GM19395 (cell line): ENCODE measurements around the gene DICER1.
A peak's percentile ranks its signal among the peaks of the same experiment; 100 is the strongest.
"Not testable (repeated sequence)": the region's sequence is repeated elsewhere in the genome, so short reads cannot be mapped to it uniquely, and the experiment has no call there.

ENCODE experiments used
- ATAC-seq: cut with Tn5 transposase; IDR thresholded peaks from one replicate; pipeline ENCODE4 v1.9.1; 2021; ENCODE audit warnings: mild to moderate bottlenecking, moderate library complexity; ENCODE audit not compliant: unreplicated experiment

DICER1 gene, protein sequence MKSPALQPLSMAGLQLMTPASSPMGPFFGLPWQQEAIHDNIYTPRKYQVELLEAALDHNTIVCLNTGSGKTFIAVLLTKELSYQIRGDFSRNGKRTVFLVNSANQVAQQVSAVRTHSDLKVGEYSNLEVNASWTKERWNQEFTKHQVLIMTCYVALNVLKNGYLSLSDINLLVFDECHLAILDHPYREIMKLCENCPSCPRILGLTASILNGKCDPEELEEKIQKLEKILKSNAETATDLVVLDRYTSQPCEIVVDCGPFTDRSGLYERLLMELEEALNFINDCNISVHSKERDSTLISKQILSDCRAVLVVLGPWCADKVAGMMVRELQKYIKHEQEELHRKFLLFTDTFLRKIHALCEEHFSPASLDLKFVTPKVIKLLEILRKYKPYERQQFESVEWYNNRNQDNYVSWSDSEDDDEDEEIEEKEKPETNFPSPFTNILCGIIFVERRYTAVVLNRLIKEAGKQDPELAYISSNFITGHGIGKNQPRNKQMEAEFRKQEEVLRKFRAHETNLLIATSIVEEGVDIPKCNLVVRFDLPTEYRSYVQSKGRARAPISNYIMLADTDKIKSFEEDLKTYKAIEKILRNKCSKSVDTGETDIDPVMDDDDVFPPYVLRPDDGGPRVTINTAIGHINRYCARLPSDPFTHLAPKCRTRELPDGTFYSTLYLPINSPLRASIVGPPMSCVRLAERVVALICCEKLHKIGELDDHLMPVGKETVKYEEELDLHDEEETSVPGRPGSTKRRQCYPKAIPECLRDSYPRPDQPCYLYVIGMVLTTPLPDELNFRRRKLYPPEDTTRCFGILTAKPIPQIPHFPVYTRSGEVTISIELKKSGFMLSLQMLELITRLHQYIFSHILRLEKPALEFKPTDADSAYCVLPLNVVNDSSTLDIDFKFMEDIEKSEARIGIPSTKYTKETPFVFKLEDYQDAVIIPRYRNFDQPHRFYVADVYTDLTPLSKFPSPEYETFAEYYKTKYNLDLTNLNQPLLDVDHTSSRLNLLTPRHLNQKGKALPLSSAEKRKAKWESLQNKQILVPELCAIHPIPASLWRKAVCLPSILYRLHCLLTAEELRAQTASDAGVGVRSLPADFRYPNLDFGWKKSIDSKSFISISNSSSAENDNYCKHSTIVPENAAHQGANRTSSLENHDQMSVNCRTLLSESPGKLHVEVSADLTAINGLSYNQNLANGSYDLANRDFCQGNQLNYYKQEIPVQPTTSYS (N-terminal part only)

DNA sequence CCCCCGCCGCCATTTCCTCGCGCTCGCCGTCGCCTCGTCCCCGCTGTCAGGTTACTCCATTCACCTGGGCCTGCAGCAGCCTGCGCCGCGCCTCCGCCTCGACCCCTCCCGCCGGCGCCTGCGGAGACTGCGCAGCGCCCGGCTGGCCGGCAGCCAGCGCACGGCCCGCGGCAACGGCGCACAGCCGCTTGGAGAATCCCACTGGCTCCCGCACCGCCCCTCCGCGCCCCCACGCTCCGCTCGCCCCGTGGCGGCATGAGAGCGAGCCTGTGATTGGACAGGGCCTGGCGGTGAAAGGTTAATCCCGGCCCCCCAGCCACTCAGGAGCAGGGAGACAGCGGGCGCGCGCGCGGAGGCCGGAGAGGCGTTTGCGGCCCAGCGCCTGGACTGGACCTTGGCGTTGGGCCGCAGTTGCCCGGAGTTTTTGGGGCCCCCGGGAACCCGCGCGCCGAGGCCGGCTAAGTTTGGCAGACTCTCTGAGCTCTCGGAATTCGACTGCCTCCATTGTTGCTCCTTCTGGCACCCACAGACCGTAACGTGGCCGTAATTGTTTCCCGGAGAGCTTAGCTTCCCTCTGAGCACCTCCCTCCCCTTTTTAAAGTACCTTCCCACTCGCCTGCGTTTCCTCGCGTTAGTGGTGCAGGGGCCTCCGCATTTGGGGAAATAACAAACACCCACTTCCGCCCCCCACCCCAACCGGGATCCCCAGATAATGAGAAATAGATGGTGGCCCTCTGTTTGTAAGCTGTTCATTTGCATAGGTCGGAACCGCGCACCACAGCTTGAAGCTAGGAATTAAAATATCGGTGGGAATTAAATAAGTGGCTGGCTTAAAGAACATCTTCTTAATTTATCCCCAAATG is at the start of gene DICER1:
Gene DICER1, minus strand, starts transcription at position 203 of the 863 bp plus-strand sequence. CDS start 24,071 bp downstream, outside the sequence.
- peak; percentile 77 for ATAC-seq

DNA sequence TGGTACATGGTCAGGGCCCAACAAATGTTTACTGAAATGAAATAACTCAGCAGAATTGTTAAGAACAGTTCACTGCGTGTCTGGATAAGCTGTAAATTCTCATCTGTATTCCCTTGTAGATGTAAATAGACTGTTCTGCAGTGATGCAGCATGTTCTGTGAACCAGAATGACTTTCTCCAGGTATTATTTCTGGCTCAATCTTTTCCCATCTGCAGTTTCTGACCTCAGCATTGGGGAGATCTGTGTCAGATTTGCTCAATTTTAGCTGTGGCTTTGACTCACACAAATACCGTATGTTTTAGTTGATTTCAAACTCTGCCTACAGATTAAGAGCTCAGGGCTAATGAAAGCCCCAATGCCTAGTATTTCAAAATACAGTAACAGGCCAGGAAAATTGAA is 49.2 kb upstream of the DICER1 start:
- no peak for ATAC-seq

DNA sequence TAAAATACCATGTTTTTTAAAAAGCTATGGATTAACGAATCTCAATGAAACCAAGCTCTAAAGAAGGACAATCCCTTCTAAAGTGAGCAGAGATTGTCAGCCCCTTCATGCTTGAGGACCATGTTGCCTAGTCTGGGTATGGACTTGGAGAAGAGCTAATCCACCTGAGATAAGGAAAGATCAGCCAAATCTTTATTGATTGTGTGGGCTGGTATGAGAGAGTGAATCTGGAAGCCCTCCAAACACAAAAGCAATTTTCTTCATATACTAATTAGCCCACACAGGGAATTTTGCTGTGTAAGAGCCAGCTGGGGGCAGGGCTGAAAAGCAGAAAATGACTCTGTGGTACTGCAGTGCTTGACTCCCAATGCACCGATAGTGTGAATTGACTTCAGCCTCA is 47.4 kb upstream of the DICER1 start:
- ATAC-seq, result no peak

DNA sequence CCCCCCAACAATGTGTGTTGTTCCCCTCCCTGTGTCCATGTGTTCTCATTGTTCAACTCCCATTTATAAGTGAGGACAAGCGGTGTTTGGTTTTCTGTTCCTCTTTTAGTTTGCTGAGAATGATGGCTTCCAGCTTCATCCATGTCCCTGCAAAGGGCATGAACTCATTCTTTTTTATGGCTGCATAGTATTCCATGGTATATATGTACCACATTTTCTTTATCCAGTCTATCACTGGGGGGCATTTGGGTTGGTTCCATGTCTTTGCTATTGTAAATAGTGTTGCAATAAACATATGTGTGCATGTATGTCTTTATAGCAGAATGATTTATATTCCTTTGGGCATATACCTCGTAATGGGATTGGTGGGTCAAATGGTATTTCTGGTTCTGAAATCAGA is 44.4 kb upstream of the DICER1 start:
- not testable (repeated sequence) for ATAC-seq

DNA sequence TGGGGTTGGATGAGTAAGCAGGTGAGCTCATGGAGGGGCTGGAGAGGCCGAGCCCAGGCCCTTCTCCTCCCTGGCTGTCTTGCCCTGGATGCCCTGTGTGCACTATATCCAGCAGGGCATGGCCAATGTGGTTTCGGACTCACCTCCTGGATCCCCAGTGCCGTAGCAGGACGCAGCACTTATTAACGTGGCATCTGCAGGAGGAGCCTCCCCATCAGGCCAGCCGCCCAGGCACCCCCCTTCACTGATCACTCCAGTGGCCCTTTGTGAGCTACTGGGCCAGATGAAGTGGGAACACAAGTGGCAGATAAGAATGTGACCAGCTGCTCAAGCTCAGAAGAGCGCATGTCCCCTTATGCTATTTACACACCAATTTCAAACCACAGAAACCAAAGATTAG is 43.1 kb upstream of the DICER1 start:
- no peak for ATAC-seq

DNA sequence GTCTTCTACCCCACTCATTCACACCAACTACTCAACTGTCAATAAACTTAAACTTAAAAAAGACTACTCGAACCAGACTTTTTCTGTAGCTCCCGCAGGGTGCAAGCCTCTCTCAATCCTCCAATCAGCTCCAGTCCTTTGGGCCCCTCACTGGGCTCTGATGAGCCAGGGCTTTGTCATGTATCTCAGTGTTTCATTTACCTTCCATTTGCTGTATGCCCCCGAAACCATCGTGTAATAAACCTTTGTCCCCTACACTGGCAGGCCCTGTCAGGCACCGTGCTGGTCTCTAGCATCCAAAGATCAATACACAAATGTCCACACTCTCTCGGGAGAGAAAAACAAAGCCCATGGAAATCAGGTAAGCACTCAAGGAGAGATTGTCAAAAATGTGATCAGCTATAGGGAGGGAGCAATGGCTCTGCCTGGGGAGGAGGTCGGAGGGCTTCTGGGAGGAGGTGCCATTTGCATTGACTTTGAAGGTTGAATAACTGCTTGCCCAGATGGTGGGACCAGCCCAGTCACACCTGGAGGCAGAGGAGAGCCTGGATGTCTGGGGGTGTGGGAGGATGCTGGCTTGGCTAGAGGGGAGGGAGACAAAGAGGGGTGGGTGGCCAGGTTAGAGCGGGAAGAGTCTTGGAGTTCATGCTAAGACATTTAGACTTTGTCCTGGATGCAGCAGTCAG is 42.1 kb upstream of the DICER1 start:
- ATAC-seq, result no peak

DNA sequence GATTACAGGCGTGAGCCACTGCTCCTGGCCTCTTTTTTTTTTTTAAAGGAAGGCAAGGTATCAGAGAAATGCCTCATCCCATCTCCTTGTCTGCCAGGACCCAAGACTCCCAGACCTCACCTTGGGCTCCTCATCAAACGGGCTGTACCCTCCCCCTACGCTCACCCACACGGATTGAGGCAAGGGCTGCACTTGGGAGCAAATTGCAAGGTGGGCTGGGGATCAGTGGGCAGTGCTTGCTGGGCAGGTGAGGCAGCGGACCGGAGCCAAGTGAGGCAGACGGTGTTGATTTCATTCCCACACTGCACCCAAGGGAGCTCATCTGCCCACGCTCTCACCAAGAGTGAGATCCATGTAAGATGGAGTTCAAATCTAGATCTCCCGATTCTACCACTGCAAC is 41.0 kb upstream of the DICER1 start:
- no peak for ATAC-seq

DNA sequence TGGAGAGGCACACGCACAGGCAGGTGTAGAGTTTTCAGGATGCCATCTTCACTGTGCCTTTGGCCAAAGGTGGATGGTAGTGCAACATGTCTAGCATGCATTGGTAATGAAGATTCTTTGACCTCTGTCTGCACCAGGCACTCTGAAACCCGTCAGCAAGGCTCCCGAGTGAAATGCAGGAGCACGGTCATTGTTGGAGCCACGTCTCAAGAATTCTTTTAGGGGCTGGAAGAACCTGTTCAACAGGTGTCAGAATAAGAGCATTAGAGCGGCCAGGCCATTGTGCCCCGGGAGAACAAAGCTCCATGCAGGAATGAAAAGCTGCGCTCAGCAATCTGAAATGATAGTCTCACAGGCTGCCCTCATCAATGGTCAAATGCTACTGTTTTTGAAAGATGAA is 40.2 kb upstream of the DICER1 start:
- no peak for ATAC-seq

DNA sequence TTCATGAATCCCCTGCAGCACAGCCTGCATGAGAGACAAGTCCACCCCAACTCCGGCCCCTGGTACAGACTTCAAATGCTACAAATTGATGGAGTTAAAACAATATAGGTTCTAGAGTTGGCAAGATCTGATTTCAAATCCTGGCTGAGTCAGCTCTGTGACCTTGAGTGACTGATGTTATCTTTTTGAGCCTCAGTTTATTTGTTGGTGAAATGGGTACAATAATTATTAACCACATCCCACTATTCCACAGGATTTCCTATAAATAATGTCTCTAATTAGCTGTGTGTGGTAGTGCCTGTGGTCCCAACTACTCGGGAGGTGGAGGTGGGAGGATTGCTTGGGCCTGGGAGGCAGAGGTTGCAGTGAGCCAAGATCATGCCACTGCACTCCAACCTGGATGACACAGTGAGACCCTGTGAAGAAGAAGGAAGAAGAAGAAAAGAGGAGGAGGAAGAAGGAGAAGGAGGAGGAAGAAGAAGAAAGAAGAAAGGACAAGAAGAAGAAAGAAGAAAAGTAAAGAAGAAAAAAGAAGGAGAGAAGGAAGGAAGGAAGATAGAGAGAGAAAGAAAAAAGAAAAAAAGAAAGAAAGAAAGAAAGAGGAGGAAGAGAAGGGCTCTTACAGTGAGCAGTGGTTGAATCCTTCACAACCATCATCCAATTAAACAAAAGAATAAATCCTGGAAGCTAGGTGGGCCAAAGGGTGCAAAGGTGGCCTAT is 39.7 kb upstream of the DICER1 start:
- no peak for ATAC-seq

DNA sequence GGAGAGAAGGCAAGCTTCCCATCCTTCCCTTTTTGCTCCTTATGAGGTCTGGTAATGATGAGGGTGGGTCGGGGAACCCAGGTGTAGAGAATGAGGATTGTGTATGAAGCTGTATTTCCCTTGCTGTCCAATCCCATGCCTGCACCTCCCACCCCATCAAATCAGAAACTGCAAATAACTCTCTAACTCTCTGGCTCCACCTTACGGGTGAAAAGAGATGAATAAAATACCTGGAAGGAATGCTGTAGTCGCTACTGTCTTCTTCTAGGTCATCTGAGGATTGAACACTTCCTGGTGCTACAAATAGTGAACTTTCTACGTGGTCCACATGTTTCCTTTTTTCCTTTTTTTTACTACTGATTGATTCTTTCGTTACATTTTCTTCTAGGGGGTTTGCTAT is 38.9 kb upstream of the DICER1 start:
- peak; percentile 69 for ATAC-seq

DNA sequence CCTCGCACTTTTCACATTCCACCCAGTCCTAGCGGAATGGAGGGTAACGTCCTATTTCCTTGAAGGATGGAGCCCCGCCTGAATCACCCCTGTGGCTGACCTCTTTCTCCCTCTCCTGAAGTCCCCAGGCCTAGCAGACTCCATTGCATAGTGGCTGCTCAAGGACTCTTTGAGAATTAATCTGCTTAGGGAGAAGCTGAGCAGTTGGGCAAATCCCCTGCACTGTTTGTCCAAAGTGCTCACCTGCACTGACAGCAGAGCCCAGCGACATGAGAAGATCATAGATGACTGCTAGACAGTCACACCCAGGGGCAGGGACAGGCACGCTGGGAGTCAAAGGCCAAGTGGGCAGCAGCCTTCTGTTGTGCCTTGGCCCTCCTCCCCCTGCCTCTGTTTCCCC is 37.7 kb upstream of the DICER1 start:
- no peak for ATAC-seq

DNA sequence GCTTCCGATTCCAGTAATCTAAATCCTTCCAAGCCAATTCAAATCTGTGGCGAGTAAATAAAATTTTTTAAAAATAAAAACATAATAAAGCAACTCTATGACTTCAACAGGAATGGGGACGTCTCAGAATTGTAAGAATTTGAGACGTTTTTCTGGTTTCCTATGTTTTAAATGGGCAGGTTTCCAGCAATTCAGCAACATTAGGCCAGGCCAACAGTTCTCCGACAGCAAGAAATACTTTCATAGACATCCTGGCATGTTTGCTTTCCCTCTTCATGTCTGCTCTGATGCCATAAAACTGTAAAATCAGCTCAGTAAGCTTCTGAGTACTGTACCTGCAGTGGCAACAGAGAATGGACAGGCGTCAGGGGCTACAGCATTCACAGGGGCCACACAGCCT is 35.8 kb upstream of the DICER1 start:
- ATAC-seq, result no peak

DNA sequence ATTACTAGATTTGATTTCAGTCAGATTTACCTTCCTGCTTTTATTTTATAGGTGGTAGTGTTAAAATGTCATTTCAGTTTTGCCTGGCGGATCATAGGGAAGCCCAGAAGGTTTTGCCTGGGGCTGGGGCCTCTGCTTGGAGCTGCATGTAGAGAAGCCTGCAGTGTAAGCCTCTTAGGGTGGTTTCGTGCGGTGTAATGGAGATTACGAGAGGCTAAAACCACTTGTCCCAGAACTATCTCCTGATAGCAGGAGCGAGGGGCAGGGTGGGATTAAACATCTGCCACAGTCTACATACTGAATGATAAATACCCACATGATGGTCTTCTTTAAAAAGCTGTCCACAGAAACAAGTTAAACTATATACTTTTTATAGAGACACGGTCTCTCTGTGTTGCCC is 35.0 kb upstream of the DICER1 start:
- ATAC-seq, result no peak

DNA sequence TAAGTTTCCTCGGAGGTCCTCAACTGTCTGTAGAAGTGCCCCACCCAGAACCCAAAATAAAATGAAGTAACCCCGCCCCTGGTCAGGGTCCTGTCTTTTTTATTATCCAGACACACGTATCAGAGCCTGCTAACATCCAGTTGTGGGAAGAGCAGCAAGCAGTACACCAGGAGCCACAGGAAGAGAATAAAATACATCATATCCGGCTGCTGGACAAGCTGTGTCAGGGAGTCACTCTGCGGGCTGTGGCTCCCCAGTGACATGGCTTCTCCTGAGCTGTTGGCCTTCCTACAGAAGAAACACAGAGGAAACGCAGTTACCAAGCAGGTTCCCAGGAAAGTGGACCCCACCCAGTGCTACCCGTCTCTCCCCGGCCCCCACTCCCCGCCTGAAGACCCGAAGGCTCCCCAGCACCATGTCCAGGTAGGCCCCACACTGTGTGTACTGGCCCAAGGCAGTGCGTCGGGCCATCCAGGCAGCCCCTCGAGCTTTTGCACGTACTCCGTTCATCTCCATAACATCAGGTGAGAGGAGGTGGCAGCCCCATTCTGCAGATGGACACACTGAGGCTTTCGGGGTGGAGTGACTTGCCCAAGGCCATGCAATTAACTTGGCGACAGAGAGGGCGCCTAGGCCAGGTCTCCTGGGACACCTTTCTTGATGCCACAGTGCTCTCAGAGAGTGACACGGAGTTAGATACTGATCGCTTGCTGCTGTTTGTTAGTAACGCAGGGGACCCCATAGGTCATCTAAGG is 34.3 kb upstream of the DICER1 start:
- ATAC-seq, result no peak

DNA sequence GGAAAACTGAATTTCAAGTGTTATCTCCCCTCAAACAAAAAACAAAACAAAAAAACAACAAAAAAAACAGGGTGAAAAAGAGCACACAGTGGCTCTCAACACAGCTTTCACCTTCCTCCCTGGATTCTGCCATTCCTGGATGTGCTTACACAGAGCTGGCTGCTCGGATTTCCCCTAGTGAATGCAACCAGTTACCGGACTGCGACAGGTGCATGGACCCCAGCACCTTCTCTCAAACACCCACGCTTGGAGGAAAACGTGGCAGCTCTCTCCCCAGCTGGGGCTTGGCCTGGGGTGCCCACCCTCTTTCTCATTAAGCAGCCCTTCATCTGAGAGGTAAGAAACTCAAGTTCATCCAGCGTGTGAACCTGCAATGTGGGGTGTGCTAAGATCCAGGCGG is 33.5 kb upstream of the DICER1 start:
- ATAC-seq, result no peak

DNA sequence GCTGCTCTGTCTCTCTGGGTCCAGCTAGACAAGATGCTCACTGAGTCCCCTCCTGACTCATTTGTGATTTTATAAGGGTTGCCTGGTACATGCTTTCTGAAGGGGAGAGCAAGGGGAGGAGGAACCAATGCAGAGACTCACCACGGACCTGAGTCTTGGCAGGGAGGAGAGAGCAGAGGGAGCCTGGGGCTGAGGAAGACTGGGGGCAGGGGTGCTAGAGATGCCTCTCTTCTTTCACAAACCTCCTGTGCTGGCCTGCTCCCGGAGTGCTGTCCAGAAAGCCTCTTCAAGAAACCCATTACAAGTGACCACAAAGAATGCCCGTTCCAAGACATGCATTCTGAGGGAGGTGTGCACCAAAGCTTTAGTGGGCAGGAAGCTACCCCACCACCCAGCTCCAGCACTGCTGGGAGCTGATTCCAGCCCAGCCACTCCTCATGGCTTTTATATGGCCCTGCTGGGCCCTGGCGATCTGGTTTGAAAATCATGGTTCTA is 33.1 kb upstream of the DICER1 start:
- ATAC-seq, result no peak

DNA sequence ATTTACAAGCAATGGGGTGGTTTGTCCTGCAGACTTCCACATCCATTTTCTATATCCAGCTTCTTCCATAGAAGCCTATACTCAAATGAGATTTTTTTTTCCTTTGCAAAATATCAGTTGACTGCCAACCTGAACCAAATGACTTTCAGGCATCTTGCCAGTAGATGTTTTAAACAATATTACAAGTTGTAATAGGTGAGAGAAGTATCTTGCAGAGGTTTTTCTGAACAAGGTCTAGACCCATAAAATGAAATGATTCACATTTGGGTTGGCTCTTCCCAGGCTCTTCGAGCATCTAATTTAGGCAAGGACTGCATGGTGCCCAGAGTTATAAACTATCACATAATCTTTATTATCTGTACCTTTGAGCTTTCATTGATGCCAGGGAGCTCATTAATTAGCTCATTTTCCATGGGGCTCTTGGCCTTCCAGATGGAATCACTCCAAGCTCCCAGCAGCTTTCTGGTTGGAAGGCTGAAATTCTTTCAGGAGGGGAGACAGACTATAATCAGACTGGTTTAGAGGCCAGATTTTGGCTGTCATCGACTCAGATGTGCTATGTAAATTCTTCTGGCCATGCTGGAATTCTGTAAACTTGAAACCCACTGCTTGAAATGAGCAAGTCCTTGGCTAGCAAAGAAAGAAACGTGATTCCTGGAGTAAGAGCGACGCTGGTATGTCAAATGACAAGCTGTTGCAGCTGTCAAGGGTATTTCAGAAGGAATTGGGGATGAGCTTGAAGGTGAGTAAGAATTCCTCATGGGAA is 32.2 kb upstream of the DICER1 start:
- ATAC-seq, result no peak

DNA sequence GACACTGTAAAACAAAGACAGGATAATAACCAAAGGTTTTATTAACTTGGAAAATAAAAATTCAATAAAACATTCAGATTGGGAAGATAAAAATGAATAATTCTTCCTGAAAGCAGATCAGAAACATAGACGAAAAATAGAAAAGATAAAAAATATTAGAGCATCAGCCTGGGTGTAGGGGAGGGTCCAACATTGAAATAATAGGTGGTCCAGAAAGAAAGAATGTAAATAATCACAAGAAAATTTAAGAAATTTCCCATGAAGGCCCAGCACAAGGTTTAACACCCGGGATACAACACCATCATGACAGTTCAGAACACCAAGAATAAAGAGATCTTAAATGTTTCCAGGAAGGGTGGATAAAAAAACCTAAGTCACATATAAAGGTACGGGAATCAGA is 31.1 kb upstream of the DICER1 start:
- ATAC-seq, result no peak
